22Rv1 (cell line): ENCODE results near the gene RAP1GAP2.

ENCODE experiments used
- H3K27ac ChIP-seq: fragments of 450-650 bp; 2 replicates; pipeline ENCODE4 v1.5.1; 2017
- CTCF ChIP-seq: fragments of 450-650 bp; IDR thresholded peaks from 2 replicates; pipeline ENCODE4 v1.5.1; 2017; ENCODE audit warnings: mild to moderate bottlenecking
- ZFX ChIP-seq: fragments of 450-650 bp; IDR thresholded peaks from 2 replicates; pipeline ENCODE4 v1.6.1; 2017; ENCODE audit warnings: antibody characterized with exemption, borderline replicate concordance

RAP1GAP2 gene

GRCh38 chr17:3017936-3018335 lies 221.7 kb downstream of the RAP1GAP2 start:
- TF ChIP-seq CTCF (no peak), ZFX (no peak)

GRCh38 chr17:3019761-3020160 lies 223.5 kb downstream of the RAP1GAP2 start:
- H3K27ac ChIP-seq: no peak overlapping the region
- TF ChIP-seq CTCF (no peak), ZFX (no peak)

More at GRCh38 chr17:3017936-3018335, 221.7 kb downstream of the RAP1GAP2 start:
- H3K27ac ChIP-seq: no peak overlapping the region

GRCh38 chr17:3020381-3020780 lies 224.1 kb downstream of the RAP1GAP2 start:
- no peak for TF ChIP-seq ZFX
- TF ChIP-seq CTCF: no peak
- no peak overlapping the region for H3K27ac ChIP-seq

GRCh38 chr17:3022197-3022596 lies 226.0 kb downstream of the RAP1GAP2 start:
- H3K27ac ChIP-seq: no peak overlapping the region
- TF ChIP-seq ZFX (no peak), CTCF (no peak)

DNA sequence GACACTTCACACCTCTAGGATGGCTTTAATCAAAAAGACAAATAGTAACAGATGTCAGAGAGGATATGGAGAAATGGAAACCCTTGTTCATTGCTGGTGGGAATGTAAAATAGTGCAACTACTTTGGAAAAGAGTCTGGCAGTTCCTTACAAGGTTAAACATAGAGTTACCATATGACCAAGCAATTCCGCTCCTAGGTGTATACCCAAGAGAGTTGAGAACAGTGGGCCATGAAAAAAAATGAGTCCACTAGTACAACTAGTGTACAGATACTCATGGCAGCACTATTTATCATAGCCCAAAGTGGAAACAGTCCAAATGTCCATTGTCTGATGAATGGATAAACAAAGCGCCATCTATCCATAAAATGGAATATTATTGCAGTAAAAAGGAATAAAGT lies 228.1 kb downstream of the RAP1GAP2 start:
- TF ChIP-seq ZFX: no peak
- TF ChIP-seq CTCF: no peak

DNA sequence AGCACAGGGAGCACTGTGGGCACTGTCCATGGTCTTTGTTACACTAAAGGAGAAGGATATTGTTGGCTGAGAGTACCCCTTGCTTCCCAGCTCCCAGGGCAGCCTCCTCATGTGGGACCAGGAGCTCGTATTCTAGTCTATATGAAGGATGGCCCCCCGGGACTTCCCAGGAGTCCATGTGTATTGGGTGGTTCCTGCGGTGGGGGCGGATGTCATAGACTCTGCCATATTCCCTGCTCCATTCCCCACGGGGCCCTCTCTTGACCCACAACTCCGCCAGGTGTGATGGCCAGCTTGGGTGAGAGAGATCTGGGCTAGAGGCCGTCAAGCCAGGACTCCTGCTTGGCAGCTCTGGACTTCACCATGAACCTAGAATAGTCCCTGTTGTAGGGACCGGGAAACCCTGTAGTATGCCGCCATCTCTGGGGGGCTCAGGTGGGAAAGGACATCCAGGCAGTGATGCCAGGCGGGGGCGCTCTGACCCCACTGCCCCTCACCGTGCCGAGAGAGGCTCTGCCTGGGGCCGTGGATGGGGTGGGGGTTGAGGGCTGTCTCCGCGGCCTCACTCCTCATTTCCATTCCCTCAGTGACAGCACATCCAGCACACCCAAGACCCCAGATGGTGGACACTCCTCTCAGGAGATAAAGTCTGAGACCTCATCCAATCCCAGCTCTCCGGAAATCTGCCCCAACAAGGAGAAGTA lies 229.3 kb downstream of the RAP1GAP2 start:
- TF ChIP-seq ZFX: no peak
- TF ChIP-seq CTCF: no peak
- H3K27ac ChIP-seq: no peak overlapping the region

More for the DNA sequence above, 228.1 kb downstream of the RAP1GAP2 start:
- no peak overlapping the region for H3K27ac ChIP-seq

GRCh38 chr17:3026125-3026855 lies 230.1 kb downstream of the RAP1GAP2 start:
- no peak overlapping the region for H3K27ac ChIP-seq
- TF ChIP-seq CTCF (no peak), ZFX (no peak)
